IMR-90 (cell line): ENCODE data around the gene TRPC6. TPM values are rescaled to one million over a fixed set of nuclear protein-coding genes. Genes with fewer than 3 reads are reported as not detected.

Experiments used
- ATAC-seq: fragments of 200-7000 bp; cut with Tn5 transposase; 2 replicates; pipeline ENCODE4 v1.9.1; 2020; ENCODE audit warnings: low read depth, mild to moderate bottlenecking, moderate library complexity
- BruUV-seq: library from RNA; stranded (reverse); fragments of 400-500 nt; replicated peaks from 2 replicates; lab custom pipeline; 2021; lab: Mats Ljungman, UMichigan
- CTCF ChIA-PET: fragments of 300-600 bp; formaldehyde crosslinking; extraction: SDS; loops from one replicate; lab custom pipeline; 2021; ENCODE audit warnings: antibody characterized with exemption; lab: Yijun Ruan, JAX
- POLR2A ChIA-PET: fragments of 300-600 bp; sonication (Branson Sonifier 250); formaldehyde crosslinking; loops from one replicate; lab custom pipeline; 2022; ENCODE audit warnings: antibody characterized with exemption; ENCODE audit not compliant: unreplicated experiment; lab: Charles Lee
- DNase-seq: peaks from one replicate; pipeline ENCODE4 v3.0.0; 2013
- H2AFZ ChIP-seq: replicated peaks from 2 replicates; pipeline ENCODE3; 2013; ENCODE audit warnings: low read length, mild to moderate bottlenecking; ENCODE audit not compliant: poor library complexity
- H2AK5ac ChIP-seq: 2 replicates; pipeline ENCODE4 v1.6.1; 2013; ENCODE audit warnings: low read depth, low read length, inconsistent platforms
- H2AK9ac ChIP-seq: replicated peaks from 2 replicates; pipeline ENCODE3; 2013; ENCODE audit warnings: mild to moderate bottlenecking, low read depth, low read length, moderate library complexity; ENCODE audit not compliant: poor library complexity
- H2BK120ac ChIP-seq: 2 replicates; pipeline ENCODE4 v1.6.1; 2013; ENCODE audit warnings: low read depth, low read length, inconsistent platforms
- H2BK15ac ChIP-seq: 3 replicates; pipeline ENCODE4 v1.6.1; 2013; ENCODE audit warnings: low read depth, low read length, inconsistent platforms
- H2BK20ac ChIP-seq: 2 replicates; pipeline ENCODE4 v1.6.1; 2013; ENCODE audit warnings: low read depth, mild to moderate bottlenecking, inconsistent platforms, low read length, moderate library complexity
- H2BK5ac ChIP-seq: 2 replicates; pipeline ENCODE4 v1.6.1; 2013; ENCODE audit warnings: mild to moderate bottlenecking, low read depth, low read length, inconsistent platforms; ENCODE audit not compliant: poor library complexity, severe bottlenecking
- H3K14ac ChIP-seq: replicated peaks from 2 replicates; pipeline ENCODE4 v1.6.1; 2013; ENCODE audit warnings: low read depth, low read length, inconsistent platforms
- H3K18ac ChIP-seq: 2 replicates; pipeline ENCODE4 v1.6.1; 2013; ENCODE audit warnings: low read depth, low read length, control low read depth
- H3K23ac ChIP-seq: 2 replicates; pipeline ENCODE4 v1.6.1; 2013; ENCODE audit warnings: low read depth, low read length, inconsistent platforms
- H3K27ac ChIP-seq: 2 replicates; pipeline ENCODE4 v1.5.1; 2013; ENCODE audit warnings: mild to moderate bottlenecking, control low read depth, low read length; ENCODE audit not compliant: insufficient read depth
- H3K27me3 ChIP-seq: 2 replicates; pipeline ENCODE4 v1.6.1; 2013; ENCODE audit warnings: low read length; ENCODE audit not compliant: control insufficient read depth, insufficient read depth
- H3K36me3 ChIP-seq: 2 replicates; pipeline ENCODE4 v1.6.1; 2013; ENCODE audit warnings: low read length, mixed read lengths; ENCODE audit not compliant: control insufficient read depth, insufficient read depth
- H3K4ac ChIP-seq: 2 replicates; pipeline ENCODE4 v1.6.1; 2013; ENCODE audit warnings: low read depth, low read length, inconsistent platforms
- H3K4me1 ChIP-seq: 2 replicates; pipeline ENCODE4 v1.6.1; 2013; ENCODE audit warnings: low read length, mixed read lengths; ENCODE audit not compliant: control insufficient read depth, insufficient read depth
- H3K4me2 ChIP-seq: 2 replicates; pipeline ENCODE4 v1.6.1; 2013; ENCODE audit warnings: low read depth, mild to moderate bottlenecking, control low read depth, low read length, moderate library complexity
- H3K4me3 ChIP-seq: 2 replicates; pipeline ENCODE4 v1.5.1; 2013; ENCODE audit warnings: low read depth, mild to moderate bottlenecking, control low read depth, low read length, moderate library complexity; ENCODE audit not compliant: insufficient read depth
- H3K56ac ChIP-seq: 2 replicates; pipeline ENCODE4 v1.6.1; 2013; ENCODE audit warnings: low read length, inconsistent platforms; ENCODE audit not compliant: insufficient read depth; ENCODE audit errors: extremely low read depth
- H3K79me1 ChIP-seq, 2 experiments: 2 replicates each; pipeline ENCODE4 v1.6.1; 2013; ENCODE audit warnings: low read length in 2 of 2, inconsistent platforms in 1 of 2, low read depth in 1 of 2
- H3K9ac ChIP-seq: 2 replicates; pipeline ENCODE4 v1.6.1; 2013; ENCODE audit warnings: low read depth, low read length, control low read depth
- H3K9me1 ChIP-seq: 2 replicates; pipeline ENCODE4 v1.6.1; 2013; ENCODE audit warnings: low read length, inconsistent platforms; ENCODE audit not compliant: insufficient read depth
- H3K9me3 ChIP-seq: 2 replicates; pipeline ENCODE4 v1.6.1; 2013; ENCODE audit warnings: low read length; ENCODE audit not compliant: control insufficient read depth, insufficient read depth
- H4K20me1 ChIP-seq: 2 replicates; pipeline ENCODE4 v1.6.1; 2013; ENCODE audit warnings: low read length, inconsistent platforms; ENCODE audit not compliant: insufficient read depth
- H4K5ac ChIP-seq: 2 replicates; pipeline ENCODE4 v1.6.1; 2013; ENCODE audit warnings: mild to moderate bottlenecking, low read depth, low read length, control low read depth
- H4K8ac ChIP-seq, 2 experiments: 2 replicates each; pipeline ENCODE4 v1.6.1; 2013; ENCODE audit warnings: low read depth in 2 of 2, low read length in 2 of 2, control low read depth in 1 of 2, inconsistent platforms in 1 of 2
- H4K91ac ChIP-seq: 2 replicates; pipeline ENCODE4 v1.6.1; 2013; ENCODE audit warnings: low read depth, low read length, inconsistent platforms; ENCODE audit not compliant: insufficient read depth
- BHLHE40 ChIP-seq: fragments of 150-350 bp; IDR thresholded peaks from 2 replicates; pipeline ENCODE4 v1.6.1; 2016; ENCODE audit warnings: mild to moderate bottlenecking, low read depth, low read length
- ELK1 ChIP-seq: fragments of 150-350 bp; IDR thresholded peaks from 2 replicates; pipeline ENCODE4 v1.6.1; 2016; ENCODE audit warnings: low read depth, mild to moderate bottlenecking, low read length, moderate library complexity, borderline replicate concordance
- POLR2A ChIP-seq: IDR thresholded peaks from 2 replicates; pipeline ENCODE4 v1.6.1; 2012; ENCODE audit warnings: mild to moderate bottlenecking, low read depth, low read length
- RAD21 ChIP-seq: IDR thresholded peaks from 2 replicates; pipeline ENCODE4 v1.6.1; 2012; ENCODE audit warnings: low read length, improper control_type of control experiment
- RFX5 ChIP-seq: IDR thresholded peaks from 2 replicates; pipeline ENCODE4 v1.8.0; 2012; ENCODE audit warnings: low read depth, mild to moderate bottlenecking, low read length, moderate library complexity
- WGBS, 2 experiments: methylation state at CpG; one replicate each; pipeline versions ENCODE4 v1.1.5 to v1.1.7; 2013; ENCODE audit warnings: missing lambda C conversion rate in 2 of 2; ENCODE audit not compliant: insufficient read length in 1 of 2; ENCODE audit errors: extremely low coverage in 2 of 2; 5-methylcytosine and 5-hydroxymethylcytosine counted together
- dilution Hi-C: fragments of 300-500 bp; cut with HindIII; formaldehyde crosslinking; loops from one replicate; pipeline ENCODE4 v1.14.3; 2018; ENCODE audit warnings: low sequenced_read_pairs; ENCODE audit not compliant: unreplicated experiment
- in situ Hi-C: fragments of 300-500 bp; cut with MboI; formaldehyde crosslinking; loops from 3 replicates; pipeline ENCODE4 v1.14.3; 2019; ENCODE audit warnings: low sequenced_read_pairs, inconsistent platforms, mixed read lengths
- intact Hi-C: fragments of 100-400 bp; cut with micrococcal nuclease; formaldehyde crosslinking; loops from 2 replicates; pipeline ENCODE4 v1.10.0; 2022
- polyA plus RNA-seq, 3 experiments: library from polyadenylated mRNA; depleted of rRNA; stranded (reverse); fragments of >200 nt; gene quantifications; 2 replicates each; pipeline ENCODE4 v1.2.3, GENCODE V29; 2012; ENCODE audit warnings: low replicate concordance in 1 of 3
- total RNA-seq: library from RNA; depleted of rRNA; stranded (reverse); fragments of >200 nt; gene quantifications from 2 replicates; pipeline ENCODE4 v1.2.3, GENCODE V29; 2012
- TF ChIP-seq, protein P1 (sequence below): conservative IDR thresholded peaks from 2 replicates; pipeline ENCODE4 v1.5.1; 2012; ENCODE audit warnings: mild to moderate bottlenecking, low read depth, low read length, improper control_type of control experiment

The TRPC6 gene
- total and polyA plus RNA-seq, 2 of the 4 experiments (the other 2 are of a cell fraction): 0.99 to 2.3 TPM

GRCh38 chr11:101511065-101511464 is 72.7 kb downstream of the TRPC6 start:
- Histone ChIP-seq H3K56ac (no peak overlapping the region), H3K23ac (no peak overlapping the region), H3K79me1 (peaks cover 0 to 5% of the 10 kb centered on the region in 2 experiments; a peak in 1 of 4 replicates), H4K8ac (no peak overlapping the region), H3K14ac (no peak overlapping the region), H3K4me1 (no peaks in the 10 kb centered on the region), H3K27ac (no peak overlapping the region), H2BK5ac (no peak overlapping the region), H2BK15ac (no peak overlapping the region), H3K4me3 (no peak overlapping the region), H2BK120ac (no peak overlapping the region), H2AK5ac (no peak overlapping the region), H2AK9ac (no peak overlapping the region), H3K4ac (no peak overlapping the region), H3K9me1 (no peaks in the 10 kb centered on the region), H4K5ac (no peak overlapping the region), H3K18ac (no peak overlapping the region), H2AFZ (no peak overlapping the region), H3K4me2 (no peak overlapping the region), H3K9me3 (no peaks in the 10 kb centered on the region), H3K36me3 (no peaks in the 10 kb centered on the region), H4K91ac (no peak overlapping the region), H4K20me1 (no peaks in the 10 kb centered on the region), H3K27me3 (no peaks in the 10 kb centered on the region), H2BK20ac (no peak overlapping the region), H3K9ac (no peak overlapping the region)
- intact Hi-C loops (no loop called here), dilution Hi-C loops (no loop called here), in situ Hi-C loops (no loop called here)
- ChIA-PET CTCF (no interaction called here), POLR2A (no interaction called here)
- DNase-seq (no peak), ATAC-seq (no peak)
- TF ChIP-seq BHLHE40 (no peak), RFX5 (no peak), RAD21 (no peak), POLR2A (no peak), ELK1 (no peak)
- TF ChIP-seq, protein P1, sequence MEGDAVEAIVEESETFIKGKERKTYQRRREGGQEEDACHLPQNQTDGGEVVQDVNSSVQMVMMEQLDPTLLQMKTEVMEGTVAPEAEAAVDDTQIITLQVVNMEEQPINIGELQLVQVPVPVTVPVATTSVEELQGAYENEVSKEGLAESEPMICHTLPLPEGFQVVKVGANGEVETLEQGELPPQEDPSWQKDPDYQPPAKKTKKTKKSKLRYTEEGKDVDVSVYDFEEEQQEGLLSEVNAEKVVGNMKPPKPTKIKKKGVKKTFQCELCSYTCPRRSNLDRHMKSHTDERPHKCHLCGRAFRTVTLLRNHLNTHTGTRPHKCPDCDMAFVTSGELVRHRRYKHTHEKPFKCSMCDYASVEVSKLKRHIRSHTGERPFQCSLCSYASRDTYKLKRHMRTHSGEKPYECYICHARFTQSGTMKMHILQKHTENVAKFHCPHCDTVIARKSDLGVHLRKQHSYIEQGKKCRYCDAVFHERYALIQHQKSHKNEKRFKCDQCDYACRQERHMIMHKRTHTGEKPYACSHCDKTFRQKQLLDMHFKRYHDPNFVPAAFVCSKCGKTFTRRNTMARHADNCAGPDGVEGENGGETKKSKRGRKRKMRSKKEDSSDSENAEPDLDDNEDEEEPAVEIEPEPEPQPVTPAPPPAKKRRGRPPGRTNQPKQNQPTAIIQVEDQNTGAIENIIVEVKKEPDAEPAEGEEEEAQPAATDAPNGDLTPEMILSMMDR: no peak
- BruUV-seq: no TSS peak
- no CpG with 5 or more reads among the region's 1 CpG for WGBS, 2 experiments
